HFFc6 (cell line): ENCODE results near the gene ZNF407. TPM values are rescaled to one million over a fixed set of nuclear protein-coding genes. Genes with fewer than 3 reads are reported as not detected.

Experiments used
- DNase-seq: peaks from one replicate; pipeline ENCODE4 v3.0.0-alpha.2; 2018
- H3K27ac Mint-ChIP-seq: 2 replicates; pipeline ENCODE4 v1.8.0; 2020; ENCODE audit warnings: mild to moderate bottlenecking, mixed read lengths
- H3K27me3 Mint-ChIP-seq: 2 replicates; pipeline ENCODE4 v1.8.0; 2021; ENCODE audit warnings: mild to moderate bottlenecking, moderate library complexity, mixed read lengths; ENCODE audit not compliant: insufficient read depth
- H3K36me3 Mint-ChIP-seq: 2 replicates; pipeline ENCODE4 v1.8.0; 2021; ENCODE audit warnings: low read depth, mixed read lengths
- H3K4me1 Mint-ChIP-seq: 2 replicates; pipeline ENCODE4 v1.8.0; 2020; ENCODE audit warnings: low read depth, mixed read lengths
- H3K4me3 Mint-ChIP-seq: 2 replicates; pipeline ENCODE4 v1.8.0; 2020; ENCODE audit warnings: mild to moderate bottlenecking, moderate library complexity, mixed read lengths
- H3K9me3 Mint-ChIP-seq: 2 replicates; pipeline ENCODE4 v1.8.0; 2020; ENCODE audit warnings: mild to moderate bottlenecking, mixed read lengths
- CTCF ChIP-seq: fragments of 200-600 bp; sonication (generic); IDR thresholded peaks from 2 replicates; pipeline ENCODE4 v1.5.0; 2021; ENCODE audit warnings: antibody characterized with exemption, mild to moderate bottlenecking
- total RNA-seq, 6 experiments: library from RNA; stranded (reverse); fragmentation: NEBNext Ultra II Directional; extraction: Animal tissue kit (Norgen Biotek cat#: 25700); gene quantifications; 2 replicates in 1 of 6; 3 replicates in 5 of 6; pipeline ENCODE4 v1.2.3, GENCODE V29; 2021

The ZNF407 gene
- total RNA-seq, 6 experiments from 2014 or later, result 7.9 to 9.7 (median 9.1) TPM

DNA sequence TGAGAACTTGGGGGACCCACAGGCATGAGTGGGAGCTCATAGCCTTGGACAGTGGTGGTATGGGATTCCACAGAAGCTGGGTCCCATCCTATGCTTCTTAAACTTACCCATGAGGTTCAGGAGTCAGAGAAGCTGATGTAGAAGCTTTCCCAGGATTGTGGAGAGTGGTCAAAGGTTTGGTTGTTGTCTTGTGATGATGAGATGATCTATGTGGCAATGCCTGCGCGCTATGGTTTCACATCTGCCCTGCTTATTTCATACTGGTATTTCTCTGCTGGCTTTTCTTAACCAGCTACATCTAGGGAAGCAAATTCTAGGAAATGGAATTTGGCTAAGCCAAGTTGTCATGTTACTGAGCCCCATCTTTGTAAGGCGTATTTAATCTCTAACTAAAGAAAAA is 168.6 kb downstream of the ZNF407 start:
- H3K4me1 Mint-ChIP-seq, result no peaks in the 10 kb centered on the region
- H3K27me3 Mint-ChIP-seq, result no peaks in the 10 kb centered on the region
- peaks cover 6% of the 10 kb centered on the region for H3K36me3 Mint-ChIP-seq
- no peaks in the 10 kb centered on the region for H3K9me3 Mint-ChIP-seq
- no peak overlapping the region for H3K4me3 Mint-ChIP-seq
- H3K27ac Mint-ChIP-seq, result no peak overlapping the region
- no peak for DNase-seq
- no peak for TF ChIP-seq CTCF

DNA sequence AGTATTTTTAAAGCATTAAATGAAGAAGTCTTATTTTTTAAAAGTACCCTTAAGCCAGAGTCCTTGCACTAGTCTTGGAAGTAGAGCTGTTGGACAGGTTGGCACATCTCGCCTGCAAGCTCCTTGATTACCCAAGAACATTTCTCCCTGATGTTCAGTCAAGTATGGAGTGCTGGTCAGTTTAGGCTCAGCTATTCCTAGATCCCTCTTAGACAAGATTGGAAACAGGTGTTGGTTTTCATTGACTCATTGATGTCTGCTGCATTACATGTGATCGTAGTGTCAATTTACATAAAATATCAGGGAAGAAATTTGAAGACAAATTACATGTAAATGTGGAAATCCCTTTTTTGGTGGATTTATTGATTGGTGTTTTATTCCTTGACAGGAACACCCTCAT is 170.4 kb downstream of the ZNF407 start:
- Mint-ChIP-seq H3K4me3 (no peak overlapping the region), H3K36me3 (peaks cover 6% of the 10 kb centered on the region), H3K27ac (no peak overlapping the region), H3K4me1 (no peaks in the 10 kb centered on the region), H3K27me3 (no peaks in the 10 kb centered on the region), H3K9me3 (no peaks in the 10 kb centered on the region)
- TF ChIP-seq CTCF, result no peak
- DNase-seq, result no peak

DNA sequence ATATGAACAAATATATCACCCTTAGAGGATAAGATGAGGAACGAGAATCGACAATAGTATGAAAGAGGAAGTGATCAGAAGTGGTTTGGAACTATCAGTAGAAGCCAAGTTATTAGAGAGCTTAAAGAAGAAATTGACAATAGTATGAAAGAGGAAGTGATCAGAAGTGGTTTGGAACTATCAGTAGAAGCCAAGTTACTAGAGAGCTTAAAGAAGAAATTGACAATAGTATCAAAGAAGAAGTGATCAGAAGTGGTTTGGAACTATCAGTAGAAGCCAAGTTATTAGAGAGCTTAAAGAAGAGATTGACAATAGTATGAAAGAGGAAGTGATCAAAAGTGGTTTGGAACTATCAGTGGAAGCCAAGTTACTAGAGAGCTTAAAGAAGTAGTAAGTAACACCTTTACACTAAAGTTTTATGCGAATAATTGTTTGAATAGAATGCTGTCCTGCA is 175.5 kb downstream of the ZNF407 start:
- no peaks in the 10 kb centered on the region; the same call in none of the 2 replicates for H3K36me3 Mint-ChIP-seq
- H3K4me1 Mint-ChIP-seq, result peaks cover 22% of the 10 kb centered on the region
- H3K4me3 Mint-ChIP-seq, result no peak overlapping the region
- no peaks in the 10 kb centered on the region for H3K9me3 Mint-ChIP-seq
- TF ChIP-seq CTCF, result no peak
- no peaks in the 10 kb centered on the region; the same call in 1 of the 2 replicates for H3K27me3 Mint-ChIP-seq
- no peak overlapping the region for H3K27ac Mint-ChIP-seq
- no peak for DNase-seq

DNA sequence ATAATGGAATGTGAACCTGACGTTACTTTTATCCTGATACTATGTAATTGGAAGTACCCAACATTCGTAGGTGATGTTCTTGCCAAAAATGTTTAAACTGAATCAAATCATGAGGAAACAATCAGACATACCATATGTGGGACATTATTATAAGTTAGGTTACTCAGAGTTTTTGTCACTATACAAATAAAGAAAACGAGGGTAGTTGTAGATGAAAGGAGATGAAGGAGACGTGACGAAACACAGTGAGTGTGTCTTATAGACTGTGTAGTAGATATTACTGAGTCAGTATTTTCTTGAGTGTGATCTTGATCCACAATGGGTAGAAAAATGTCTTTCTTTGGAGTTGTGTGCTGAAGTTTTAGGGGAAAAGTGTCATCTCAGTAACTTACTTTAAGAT is 176.8 kb downstream of the ZNF407 start:
- H3K4me3 Mint-ChIP-seq, result no peak overlapping the region
- H3K4me1 Mint-ChIP-seq, result peaks cover 26% of the 10 kb centered on the region
- no peak for TF ChIP-seq CTCF
- H3K27me3 Mint-ChIP-seq, result no peaks in the 10 kb centered on the region; the same call in 1 of the 2 replicates
- no peak overlapping the region for H3K27ac Mint-ChIP-seq
- H3K9me3 Mint-ChIP-seq, result no peaks in the 10 kb centered on the region
- no peaks in the 10 kb centered on the region; the same call in 1 of the 2 replicates for H3K36me3 Mint-ChIP-seq
- DNase-seq, result no peak

- H3K4me3 Mint-ChIP-seq, result no peak overlapping the region
- no peaks in the 10 kb centered on the region; the same call in 1 of the 2 replicates for H3K27me3 Mint-ChIP-seq
- H3K4me1 Mint-ChIP-seq, result peaks cover 26% of the 10 kb centered on the region
- peak overlapping the region; percentile 69 for H3K27ac Mint-ChIP-seq
- DNase-seq, result peak; percentile 49
- no peaks in the 10 kb centered on the region for H3K9me3 Mint-ChIP-seq
- no peaks in the 10 kb centered on the region; the same call in 1 of the 2 replicates for H3K36me3 Mint-ChIP-seq
- no peak for TF ChIP-seq CTCF
Observed at GRCh38 chr18:74775239-74775638, 177.6 kb downstream of the ZNF407 start.
